Body of pancreas (tissue), 4 donors: ENCODE measurements around the gene ARMC10.

Experiments used
- POLR2A ChIP-seq, 3 donors: fragments of 450-650 bp; IDR thresholded peaks; one replicate each; pipeline ENCODE4 v1.6.1; 2016; ENCODE audit warnings: antibody characterized with exemption in 3 of 3, mild to moderate bottlenecking in 2 of 3
- TF ChIP-seq, protein P1 (sequence below), 7 experiments: fragments of 450-650 bp in 4 of 7; fragments of 200-600 bp in 3 of 7; sonication (generic) in 3 of 7; IDR thresholded peaks; one replicate each; pipeline ENCODE4 v1.5.1; 2016 to 2019; ENCODE audit warnings: antibody characterized with exemption in 7 of 7

- TF ChIP-seq, protein P1, sequence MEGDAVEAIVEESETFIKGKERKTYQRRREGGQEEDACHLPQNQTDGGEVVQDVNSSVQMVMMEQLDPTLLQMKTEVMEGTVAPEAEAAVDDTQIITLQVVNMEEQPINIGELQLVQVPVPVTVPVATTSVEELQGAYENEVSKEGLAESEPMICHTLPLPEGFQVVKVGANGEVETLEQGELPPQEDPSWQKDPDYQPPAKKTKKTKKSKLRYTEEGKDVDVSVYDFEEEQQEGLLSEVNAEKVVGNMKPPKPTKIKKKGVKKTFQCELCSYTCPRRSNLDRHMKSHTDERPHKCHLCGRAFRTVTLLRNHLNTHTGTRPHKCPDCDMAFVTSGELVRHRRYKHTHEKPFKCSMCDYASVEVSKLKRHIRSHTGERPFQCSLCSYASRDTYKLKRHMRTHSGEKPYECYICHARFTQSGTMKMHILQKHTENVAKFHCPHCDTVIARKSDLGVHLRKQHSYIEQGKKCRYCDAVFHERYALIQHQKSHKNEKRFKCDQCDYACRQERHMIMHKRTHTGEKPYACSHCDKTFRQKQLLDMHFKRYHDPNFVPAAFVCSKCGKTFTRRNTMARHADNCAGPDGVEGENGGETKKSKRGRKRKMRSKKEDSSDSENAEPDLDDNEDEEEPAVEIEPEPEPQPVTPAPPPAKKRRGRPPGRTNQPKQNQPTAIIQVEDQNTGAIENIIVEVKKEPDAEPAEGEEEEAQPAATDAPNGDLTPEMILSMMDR (IDR thresholded peaks at IDR 0.05): no peak
- no peak for TF ChIP-seq POLR2A (IDR thresholded peaks at IDR 0.05)
These were observed 11.0 kb upstream of the ARMC10 start for GRCh38 chr7:103063895-103064294.
